IgD-negative memory B cell (primary cell): ENCODE measurements around the gene A4GALT. TPM values are rescaled to one million over a fixed set of nuclear protein-coding genes. Genes with fewer than 3 reads are reported as not detected.

Source experiments
- H3K27ac Mint-ChIP-seq, 3 donors: one replicate each; pipeline ENCODE4 v1.8.0; 2020 to 2022; ENCODE audit warnings: mild to moderate bottlenecking in 3 of 3, mixed read lengths in 3 of 3, moderate library complexity in 1 of 3
- H3K27me3 Mint-ChIP-seq: one replicate; pipeline ENCODE4 v1.8.0; 2021; ENCODE audit warnings: mixed read lengths
- H3K36me3 Mint-ChIP-seq: one replicate; pipeline ENCODE4 v1.8.0; 2020; ENCODE audit warnings: mild to moderate bottlenecking, mixed read lengths
- H3K4me1 Mint-ChIP-seq, 3 donors: one replicate each; pipeline ENCODE4 v1.8.0; 2020 to 2022; ENCODE audit warnings: mixed read lengths in 3 of 3, mild to moderate bottlenecking in 1 of 3
- H3K4me3 Mint-ChIP-seq, 4 donors: one replicate each; pipeline ENCODE4 v1.8.0; 2020 to 2022; ENCODE audit warnings: mild to moderate bottlenecking in 4 of 4, mixed read lengths in 4 of 4, moderate library complexity in 3 of 4
- H3K9me3 Mint-ChIP-seq, 3 donors: one replicate each; pipeline ENCODE4 v1.8.0; 2020 to 2021; ENCODE audit warnings: mixed read lengths in 3 of 3, mild to moderate bottlenecking in 1 of 3
- polyA plus RNA-seq: library from polyadenylated mRNA; unstranded; fragments of 300-500 nt; fragmentation: Illumina TruSeq; gene quantifications from one replicate; pipeline ENCODE4 v1.2.3, GENCODE V29; 2021

A4GALT gene
- polyA plus RNA-seq, 1 donor from 2014 or later: not detected

DNA sequence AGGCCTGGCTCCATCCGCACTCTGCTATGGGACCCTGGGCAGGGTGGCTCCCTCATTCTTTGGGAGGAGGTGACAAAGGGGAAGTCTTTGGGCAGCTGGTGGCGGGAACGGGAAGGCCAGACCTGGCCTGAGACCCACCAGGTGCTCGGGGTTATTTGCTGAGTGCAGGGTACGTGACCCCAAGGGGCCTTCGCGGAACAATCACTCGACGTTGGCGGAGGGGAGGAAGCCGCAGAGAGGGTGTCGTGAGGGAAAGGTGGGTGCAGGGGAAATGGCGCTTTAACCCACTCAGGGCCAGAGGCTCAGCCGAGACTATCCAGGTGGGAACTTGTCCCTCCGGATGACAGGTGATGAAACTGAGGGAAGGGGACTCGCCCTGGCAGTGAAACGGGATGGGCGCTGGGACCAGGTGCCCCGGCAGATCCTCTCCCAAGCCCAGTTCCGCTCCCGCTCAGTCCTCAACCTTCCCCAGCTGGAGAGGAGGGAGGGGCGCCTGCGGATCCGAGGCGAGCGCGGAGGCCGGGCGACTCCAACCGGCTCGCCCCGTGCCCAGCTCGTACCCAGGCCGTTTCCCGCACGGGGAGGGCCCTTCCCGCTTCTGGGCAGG, 911 bp downstream of the A4GALT start:
- H3K9me3 Mint-ChIP-seq: no peaks in the 10 kb centered on the region
- peaks cover 31 to 34% (median 33%) of the 10 kb centered on the region in 3 donors for H3K4me1 Mint-ChIP-seq
- H3K27me3 Mint-ChIP-seq: peaks cover 40% of the 10 kb centered on the region
- no peaks in the 10 kb centered on the region for H3K36me3 Mint-ChIP-seq
- H3K27ac Mint-ChIP-seq: peak overlapping the region; percentile 37 to 44 (median 39)
- H3K4me3 Mint-ChIP-seq: peak overlapping the region; percentile 72 to 91 (median 79)

DNA sequence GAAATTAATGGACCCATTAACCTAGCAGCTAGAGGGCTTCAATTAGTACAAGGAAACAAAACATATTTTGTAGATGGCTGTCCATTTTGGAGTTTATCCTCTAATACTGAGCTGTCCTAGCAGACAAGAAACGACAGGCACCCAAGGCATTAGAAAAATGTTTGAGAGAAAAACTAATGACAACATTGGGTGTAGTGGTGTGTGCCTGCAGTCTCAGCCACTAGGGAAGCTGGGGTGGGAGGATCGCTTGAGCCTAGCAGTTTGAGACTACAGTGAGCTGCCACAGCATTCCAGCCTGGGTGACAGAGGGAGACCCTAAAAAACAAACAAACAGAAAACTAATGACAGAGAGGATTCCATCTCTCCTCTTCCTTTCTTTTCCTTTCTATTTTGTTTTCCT, 1.5 kb downstream of the A4GALT start:
- Mint-ChIP-seq H3K4me1 (peaks cover 31 to 34% (median 33%) of the 10 kb centered on the region in 3 donors), H3K27ac (peak overlapping the region in 2 of 3 donors; percentile 37 to 44), H3K9me3 (no peaks in the 10 kb centered on the region), H3K36me3 (no peaks in the 10 kb centered on the region), H3K27me3 (peaks cover 39% of the 10 kb centered on the region), H3K4me3 (peak overlapping the region; percentile 72 to 91 (median 79))

DNA sequence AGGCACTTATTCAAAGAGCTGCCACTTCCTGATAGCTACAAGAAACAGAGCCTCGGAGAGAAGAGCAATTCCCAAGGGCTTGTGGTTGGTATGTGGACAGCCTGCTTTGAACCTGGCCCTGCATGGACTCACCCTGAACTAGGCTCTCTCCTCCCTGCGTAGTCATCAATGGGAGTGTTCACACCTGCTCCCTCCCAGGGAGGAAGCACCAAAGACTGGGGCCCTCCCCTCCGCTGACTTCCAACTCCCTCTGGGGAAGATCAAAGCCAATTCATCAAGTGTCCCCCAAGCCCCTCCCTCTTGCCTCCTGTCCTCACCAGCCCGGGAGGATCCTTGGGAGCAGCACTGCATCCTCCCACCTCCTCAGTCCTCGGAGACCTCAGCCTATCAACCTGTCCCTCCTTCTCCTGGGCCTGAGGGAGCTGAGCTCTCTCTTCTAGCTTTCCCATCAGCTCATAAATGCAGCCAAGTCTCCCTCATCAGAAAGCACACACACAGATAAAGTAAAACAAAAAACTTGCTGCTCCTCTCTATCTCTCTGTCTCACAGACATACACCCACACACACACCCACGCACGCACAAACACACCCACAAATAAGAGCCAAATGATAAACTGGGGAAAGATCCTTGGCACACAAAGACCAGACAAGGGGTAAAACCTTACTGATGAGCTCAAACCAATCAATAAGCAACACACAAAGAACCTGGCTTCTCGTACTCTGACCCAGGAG, 3.3 kb downstream of the A4GALT start:
- Mint-ChIP-seq H3K4me1 (peaks cover 31 to 39% (median 33%) of the 10 kb centered on the region in 3 donors), H3K27me3 (peaks cover 30% of the 10 kb centered on the region), H3K36me3 (no peaks in the 10 kb centered on the region), H3K4me3 (peak overlapping the region; percentile 0 to 92 (median 59)), H3K27ac (peak overlapping the region; percentile 61 to 97 (median 80)), H3K9me3 (no peaks in the 10 kb centered on the region)

DNA sequence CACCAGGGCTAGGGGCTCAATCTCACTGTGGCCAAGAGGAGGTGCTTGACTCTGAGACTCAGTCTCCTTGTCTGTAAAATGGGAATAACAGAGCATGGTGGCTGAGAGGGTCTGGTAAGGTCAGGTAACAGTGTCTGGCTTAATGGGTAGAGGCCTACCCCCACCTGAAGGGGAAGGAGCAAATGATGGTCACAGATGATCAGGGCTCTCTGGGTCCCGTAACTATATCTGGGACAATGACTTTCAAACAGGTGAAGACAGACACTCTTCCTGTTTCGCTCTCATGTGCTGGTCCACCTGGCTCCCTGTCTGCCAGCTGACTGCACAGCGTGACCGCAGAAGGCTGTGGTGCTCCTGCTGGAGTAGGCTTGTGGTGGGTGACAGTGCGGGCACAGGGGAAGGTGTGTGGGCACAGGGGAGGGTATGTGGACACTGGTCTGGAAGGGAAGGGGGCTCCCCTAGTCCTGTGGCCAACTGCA, 4.0 kb downstream of the A4GALT start:
- H3K27ac Mint-ChIP-seq: peak overlapping the region; percentile 61 to 97 (median 80)
- no peaks in the 10 kb centered on the region for H3K9me3 Mint-ChIP-seq
- peaks cover 32% of the 10 kb centered on the region for H3K27me3 Mint-ChIP-seq
- peaks cover 31 to 43% (median 33%) of the 10 kb centered on the region in 3 donors for H3K4me1 Mint-ChIP-seq
- H3K4me3 Mint-ChIP-seq: peak overlapping the region in 3 of 4 donors; percentile 33 to 92 (median 85)
- no peaks in the 10 kb centered on the region for H3K36me3 Mint-ChIP-seq

DNA sequence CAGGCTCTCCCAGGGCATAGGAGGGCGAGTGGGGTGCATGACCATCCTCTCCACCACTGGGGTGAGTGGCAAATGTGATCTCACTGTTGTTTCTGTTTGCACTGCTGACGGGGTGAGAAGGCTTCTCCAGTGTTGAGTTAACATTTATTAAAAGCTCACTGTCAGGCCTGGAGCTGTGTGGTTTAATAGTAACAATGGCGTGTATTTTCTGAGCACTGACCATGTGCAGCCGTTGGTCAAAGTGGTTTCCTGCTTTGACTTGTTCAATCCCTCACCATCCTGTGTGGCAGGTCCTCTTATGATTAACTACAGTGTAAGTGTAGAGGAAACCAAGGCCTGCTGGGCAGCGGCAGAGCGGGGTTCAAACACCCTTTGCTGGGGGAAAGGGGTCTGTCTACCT, 4.4 kb downstream of the A4GALT start:
- peak overlapping the region in 3 of 4 donors; percentile 33 to 85 (median 60) for H3K4me3 Mint-ChIP-seq
- peak overlapping the region in 2 of 3 donors; percentile 61 to 97 for H3K27ac Mint-ChIP-seq
- peaks cover 32% of the 10 kb centered on the region for H3K27me3 Mint-ChIP-seq
- H3K9me3 Mint-ChIP-seq: no peaks in the 10 kb centered on the region
- H3K4me1 Mint-ChIP-seq: peaks cover 33 to 45% (median 33%) of the 10 kb centered on the region in 3 donors
- H3K36me3 Mint-ChIP-seq: no peaks in the 10 kb centered on the region

DNA sequence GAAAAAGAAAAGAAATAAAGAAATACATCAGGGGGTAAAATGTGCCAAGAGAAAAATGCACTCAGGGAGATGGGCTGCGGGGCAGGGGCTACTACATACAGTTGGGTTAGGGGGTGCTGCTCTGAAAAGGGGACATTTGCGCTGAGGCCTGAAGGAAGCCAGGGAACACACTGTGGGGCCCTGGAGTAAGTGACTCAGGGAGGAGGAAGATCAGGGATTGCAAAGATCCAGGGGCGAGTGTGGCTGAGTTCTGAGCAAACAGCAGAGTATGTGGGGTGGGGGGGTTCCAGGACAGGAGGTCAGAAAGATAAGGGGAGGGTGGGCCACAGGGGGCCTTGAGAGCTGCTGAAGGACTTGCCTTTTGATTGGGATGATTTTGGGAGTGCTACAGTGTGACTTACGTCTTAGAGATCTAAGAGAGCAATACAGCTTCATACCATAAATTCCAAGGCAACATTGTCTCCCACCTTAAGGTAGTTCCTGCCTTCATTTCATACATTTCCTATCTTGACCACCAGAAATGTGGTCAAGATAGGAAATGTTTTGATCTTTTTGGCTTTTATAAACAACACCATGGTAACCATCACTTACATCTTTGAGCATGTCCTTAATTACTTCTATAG, 5.8 kb downstream of the A4GALT start:
- Mint-ChIP-seq H3K4me3 (peak overlapping the region in 1 of 4 donors; percentile 17), H3K36me3 (no peaks in the 10 kb centered on the region), H3K9me3 (no peaks in the 10 kb centered on the region), H3K4me1 (peaks cover 33 to 44% (median 35%) of the 10 kb centered on the region in 3 donors), H3K27ac (peak overlapping the region in 1 of 3 donors; percentile 46), H3K27me3 (peaks cover 30% of the 10 kb centered on the region)

DNA sequence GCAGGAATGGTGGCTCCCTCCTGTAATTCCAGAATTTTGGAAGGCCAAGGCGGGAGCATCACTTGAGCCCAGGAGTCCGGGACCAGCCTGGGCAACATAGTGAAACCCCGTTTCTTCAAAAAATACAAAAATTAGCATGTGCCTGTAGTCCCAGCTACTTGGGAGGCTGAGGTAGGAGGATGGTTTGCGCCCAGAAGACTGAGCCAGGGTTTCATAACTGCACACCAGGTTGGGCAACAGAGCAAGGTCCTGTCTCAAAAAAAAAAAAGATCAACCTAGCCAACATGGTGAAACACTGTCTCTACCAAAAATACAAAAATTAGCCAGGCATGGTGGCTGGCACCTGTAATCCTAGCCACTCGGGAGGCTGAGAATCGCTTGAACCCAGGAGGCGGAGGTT, 6.4 kb downstream of the A4GALT start:
- peaks cover 29 to 40% (median 29%) of the 10 kb centered on the region in 3 donors for H3K4me1 Mint-ChIP-seq
- peaks cover 24% of the 10 kb centered on the region for H3K27me3 Mint-ChIP-seq
- no peak overlapping the region for H3K4me3 Mint-ChIP-seq
- no peaks in the 10 kb centered on the region for H3K9me3 Mint-ChIP-seq
- H3K27ac Mint-ChIP-seq: no peak overlapping the region
- H3K36me3 Mint-ChIP-seq: no peaks in the 10 kb centered on the region

DNA sequence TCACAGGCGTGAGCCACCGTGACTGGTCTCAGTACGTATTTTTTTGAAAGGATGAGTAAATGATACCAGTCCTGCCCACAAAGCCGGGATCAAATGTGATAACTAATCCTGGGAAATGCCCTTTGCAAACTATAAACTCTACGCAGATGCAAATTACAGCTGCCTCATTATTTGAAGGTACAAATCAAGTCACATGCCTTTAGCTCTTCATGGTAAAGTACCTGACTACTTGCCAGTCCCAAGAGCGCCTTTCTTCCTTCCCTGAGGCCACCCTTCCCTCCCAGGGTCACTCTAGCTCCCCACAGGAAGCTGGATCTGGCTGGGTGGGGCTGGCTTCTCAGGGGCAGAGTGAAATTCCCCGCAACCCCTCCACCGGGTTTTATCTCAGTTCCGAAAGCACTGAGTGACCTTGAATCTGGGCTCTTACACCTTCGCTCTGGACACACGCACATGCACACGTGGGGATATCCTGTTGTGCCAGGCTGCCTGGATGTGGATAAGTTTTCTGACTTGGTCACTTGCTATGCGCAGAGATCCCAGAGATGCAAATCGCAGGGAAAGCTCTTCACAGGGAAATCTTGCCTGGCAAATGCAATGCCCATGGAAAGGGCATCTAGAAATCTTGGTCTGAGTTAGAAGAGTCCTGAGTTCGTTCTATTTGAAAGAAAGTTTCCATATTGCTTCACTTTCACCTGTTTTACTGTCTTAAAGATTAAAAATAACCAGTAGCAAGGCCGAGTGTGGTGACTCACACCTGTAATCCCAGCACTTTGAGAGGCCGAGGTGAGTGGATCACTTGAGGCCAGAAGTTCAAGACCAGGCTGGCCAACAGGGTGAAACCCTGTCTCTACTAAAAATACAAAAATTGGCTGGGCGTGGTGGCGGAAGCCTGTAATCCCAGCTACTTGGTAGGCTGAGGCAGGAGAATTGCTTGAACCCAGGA, 8.5 kb downstream of the A4GALT start:
- Mint-ChIP-seq H3K4me1 (peaks cover 18 to 29% (median 18%) of the 10 kb centered on the region in 3 donors), H3K4me3 (peak overlapping the region in 1 of 4 donors; percentile 54), H3K27me3 (peaks cover 23% of the 10 kb centered on the region), H3K36me3 (no peaks in the 10 kb centered on the region), H3K9me3 (peaks cover 0 to 2% (median 0%) of the 10 kb centered on the region in 3 donors), H3K27ac (no peak overlapping the region)

DNA sequence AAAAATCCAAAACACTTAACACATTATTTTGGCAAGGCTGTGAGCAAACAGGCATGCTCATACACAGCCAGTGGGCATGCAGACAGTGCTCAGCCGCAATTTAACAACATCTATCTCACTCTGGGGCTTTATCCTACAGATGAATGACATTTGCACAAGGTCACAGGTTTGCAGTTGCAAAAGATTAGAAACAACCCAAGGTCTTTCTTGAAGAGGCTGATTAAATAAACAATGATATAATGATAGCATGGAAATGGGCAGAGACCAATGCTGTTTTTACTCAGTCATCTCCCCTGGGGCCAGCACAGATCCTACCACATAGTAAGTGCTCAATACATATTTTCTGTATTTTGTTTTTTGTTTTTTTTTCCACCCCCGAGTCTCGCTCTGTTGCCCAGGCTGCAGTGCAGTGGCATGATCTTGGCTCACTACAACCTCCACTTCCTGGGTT, 9.4 kb downstream of the A4GALT start:
- H3K9me3 Mint-ChIP-seq: peaks cover 0 to 2% (median 0%) of the 10 kb centered on the region in 3 donors
- H3K4me1 Mint-ChIP-seq: peaks cover 9 to 20% (median 11%) of the 10 kb centered on the region in 3 donors
- peaks cover 17% of the 10 kb centered on the region for H3K27me3 Mint-ChIP-seq
- no peaks in the 10 kb centered on the region for H3K36me3 Mint-ChIP-seq
- H3K27ac Mint-ChIP-seq: peak overlapping the region in 1 of 3 donors; percentile 33
- no peak overlapping the region for H3K4me3 Mint-ChIP-seq

DNA sequence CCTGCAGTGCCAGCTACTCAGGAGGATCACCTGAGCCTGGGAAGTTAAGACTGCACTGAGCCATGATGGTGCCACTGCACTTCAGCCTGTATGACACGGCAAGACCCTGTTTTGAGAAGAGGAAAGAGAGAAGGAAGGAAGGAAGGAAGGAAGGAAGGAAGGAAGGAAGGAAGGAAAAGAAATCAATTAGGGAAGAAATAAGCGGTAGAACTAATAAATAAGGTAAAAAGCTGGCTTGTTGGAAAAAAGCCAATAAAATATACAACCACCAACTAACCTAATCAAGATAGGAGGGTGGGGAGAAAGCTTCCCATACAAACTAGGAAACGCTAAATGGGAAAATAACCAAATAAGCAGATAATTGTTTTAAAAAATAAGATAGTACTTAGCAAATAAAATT, 12.3 kb downstream of the A4GALT start:
- peaks cover 14% of the 10 kb centered on the region for H3K27me3 Mint-ChIP-seq
- H3K4me3 Mint-ChIP-seq: no peak overlapping the region
- H3K27ac Mint-ChIP-seq: peak overlapping the region in 1 of 3 donors; percentile 41
- peaks cover 6 to 16% (median 7%) of the 10 kb centered on the region in 3 donors for H3K4me1 Mint-ChIP-seq
- H3K9me3 Mint-ChIP-seq: peaks cover 0 to 2% (median 0%) of the 10 kb centered on the region in 3 donors
- no peaks in the 10 kb centered on the region for H3K36me3 Mint-ChIP-seq

DNA sequence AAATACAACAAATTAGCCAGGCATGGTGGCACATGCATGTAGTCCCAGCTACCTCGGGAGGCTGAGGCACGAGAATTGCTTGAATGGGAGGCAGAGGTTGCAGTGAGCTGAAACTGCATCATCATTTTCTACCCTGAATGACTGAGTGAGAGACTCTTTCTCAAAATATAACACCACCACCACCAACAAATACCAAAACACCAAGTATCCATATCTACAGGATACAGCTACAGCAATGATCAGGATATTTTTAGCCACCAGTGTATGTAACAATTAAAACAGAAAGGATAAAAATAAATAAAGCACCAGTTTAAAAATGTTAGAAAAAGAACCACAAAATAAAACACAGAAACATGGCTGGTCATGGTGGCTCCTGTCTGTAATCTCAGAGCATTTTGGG, 13.2 kb downstream of the A4GALT start:
- no peak overlapping the region for H3K4me3 Mint-ChIP-seq
- H3K27me3 Mint-ChIP-seq: peaks cover 13% of the 10 kb centered on the region

DNA sequence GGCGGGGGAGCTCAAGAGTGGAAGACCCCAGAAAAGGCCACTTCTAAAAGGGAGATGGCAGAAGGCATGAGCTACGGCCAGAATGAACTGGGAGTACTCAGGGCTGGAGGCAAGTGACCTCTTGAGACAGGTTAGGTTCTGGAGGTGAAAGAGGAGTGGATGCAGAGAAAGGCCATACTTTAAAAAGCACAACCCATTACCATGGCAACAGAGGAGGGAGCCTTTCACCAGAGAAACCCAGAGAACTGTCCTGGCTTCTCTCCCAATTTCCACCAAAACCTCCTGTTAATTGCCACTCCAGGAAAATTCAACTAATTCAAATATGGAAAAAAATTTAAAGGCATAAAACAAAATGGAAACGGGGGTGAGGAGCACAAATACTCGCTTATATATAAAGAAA, 15.8 kb downstream of the A4GALT start:
- no peak overlapping the region for H3K27ac Mint-ChIP-seq
- no peaks in the 10 kb centered on the region for H3K36me3 Mint-ChIP-seq
- peaks cover 2% of the 10 kb centered on the region for H3K27me3 Mint-ChIP-seq
- peaks cover 0 to 2% (median 0%) of the 10 kb centered on the region in 3 donors for H3K9me3 Mint-ChIP-seq
- peaks cover 0 to 1% (median 0%) of the 10 kb centered on the region in 3 donors for H3K4me1 Mint-ChIP-seq
- H3K4me3 Mint-ChIP-seq: no peak overlapping the region

More for the DNA sequence above, 13.2 kb downstream of the A4GALT start:
- Mint-ChIP-seq H3K27ac (no peak overlapping the region), H3K36me3 (no peaks in the 10 kb centered on the region), H3K4me1 (peaks cover 6 to 12% (median 7%) of the 10 kb centered on the region in 3 donors), H3K9me3 (peaks cover 0 to 2% (median 0%) of the 10 kb centered on the region in 3 donors)

DNA sequence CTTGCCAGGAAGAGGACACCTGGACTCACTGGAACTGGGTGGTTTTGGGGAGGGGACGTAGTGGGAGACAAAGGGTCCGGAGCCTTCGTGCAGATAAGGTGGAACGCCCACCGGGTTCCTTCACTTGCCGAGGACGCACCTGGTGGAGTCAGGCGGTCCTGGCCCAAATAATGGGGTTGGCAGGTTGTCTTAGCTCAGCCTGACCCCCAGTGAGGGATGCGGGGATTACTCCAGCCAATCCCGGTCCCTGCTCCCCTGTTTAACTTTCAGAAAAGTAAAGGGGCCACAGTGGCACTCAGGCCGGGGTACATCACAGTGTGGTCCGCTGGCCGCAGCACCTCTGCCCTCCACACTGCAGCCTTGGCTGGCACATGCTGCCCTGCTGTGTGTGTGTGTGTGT, 18.0 kb downstream of the A4GALT start:
- Mint-ChIP-seq H3K27me3 (no peaks in the 10 kb centered on the region), H3K4me3 (no peak overlapping the region), H3K27ac (no peak overlapping the region), H3K9me3 (peaks cover 0 to 2% (median 0%) of the 10 kb centered on the region in 3 donors), H3K36me3 (no peaks in the 10 kb centered on the region), H3K4me1 (peaks cover 0 to 1% (median 0%) of the 10 kb centered on the region in 3 donors)

DNA sequence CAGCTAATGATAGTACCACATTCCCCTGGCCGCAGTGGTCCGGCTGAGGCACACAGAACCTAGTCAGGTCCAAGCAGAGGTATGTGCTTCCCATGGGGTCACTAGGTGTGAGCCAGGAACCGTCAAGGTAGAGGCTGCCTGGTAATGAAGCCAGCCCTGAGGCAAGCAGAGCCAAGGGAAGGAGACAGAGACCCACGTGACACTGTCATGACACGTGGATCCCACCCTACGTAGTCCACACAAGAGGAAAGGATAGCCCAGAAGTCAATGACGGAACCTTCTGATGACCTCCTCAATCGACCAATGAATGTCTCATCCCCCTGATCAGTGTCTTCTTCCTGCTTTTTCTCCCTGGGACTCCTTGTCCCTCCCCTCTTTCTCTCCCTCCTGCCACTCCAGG, 19.0 kb downstream of the A4GALT start:
- no peak overlapping the region for H3K4me3 Mint-ChIP-seq
- no peaks in the 10 kb centered on the region for H3K27me3 Mint-ChIP-seq
- no peaks in the 10 kb centered on the region for H3K9me3 Mint-ChIP-seq
- no peaks in the 10 kb centered on the region for H3K36me3 Mint-ChIP-seq
- H3K4me1 Mint-ChIP-seq: peaks cover 1 to 3% (median 2%) of the 10 kb centered on the region in 3 donors
- no peak overlapping the region for H3K27ac Mint-ChIP-seq
